ENCODE results near the gene ZBED1. TPM values are rescaled to one million over a fixed set of nuclear protein-coding genes. Genes with fewer than 3 reads are reported as not detected.

ZBED1 gene
- total and polyA plus RNA-seq, 7 experiments from 2014 or later: 23.7 to 44.3 (median 29.0) TPM

DNA sequence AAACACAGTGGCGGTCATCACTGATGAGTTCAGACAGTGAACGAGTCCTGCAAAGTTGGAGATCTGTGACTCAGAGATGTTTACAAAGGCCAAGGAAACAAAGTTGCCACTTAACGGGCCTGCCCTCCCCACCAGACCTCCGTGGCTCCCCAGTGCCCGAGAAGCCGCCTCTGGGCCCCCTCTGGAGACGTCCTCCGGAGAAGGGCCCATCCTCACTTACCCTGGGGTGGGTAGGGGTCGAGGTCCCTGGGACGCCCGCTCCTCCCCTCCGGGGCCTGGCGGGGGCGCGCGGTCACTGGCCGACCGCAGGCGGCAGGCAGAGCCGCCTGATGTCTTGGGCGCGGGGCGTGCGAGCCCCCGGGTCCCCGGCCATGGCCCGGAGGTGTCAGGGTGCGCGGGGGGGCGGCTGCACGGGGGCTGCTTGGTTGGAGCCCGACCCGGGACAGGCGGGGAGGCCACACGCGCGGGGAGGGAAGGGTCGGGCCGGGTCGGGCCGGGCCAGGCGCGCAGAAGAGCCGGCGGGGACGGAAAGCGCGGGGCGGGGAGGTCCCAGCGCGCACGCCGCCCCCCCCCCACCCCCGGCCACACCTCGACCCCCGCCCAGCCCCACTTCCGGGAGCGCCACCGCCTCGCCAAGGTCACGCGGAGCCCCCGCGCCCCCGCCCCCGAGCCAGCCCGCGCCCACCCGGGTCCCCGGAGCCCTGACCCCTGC lies 529 bp downstream of the ZBED1 start:
- ChIA-PET POLR2A (no interaction called here), CTCF (no interaction called here)
- Mint-ChIP-seq H3K27ac (peak overlapping the region; percentile 81 to 94 (median 88)), H3K9me3 (no peaks in the 10 kb centered on the region), H3K4me3 (peak overlapping the region; percentile 75 to 90 (median 89)), H3K36me3 (peaks cover 0 to 4% (median 0%) of the 10 kb centered on the region in 5 donors), H3K4me1 (peaks cover 15 to 39% (median 30%) of the 10 kb centered on the region in 7 donors), H3K27me3 (no peaks in the 10 kb centered on the region)
- intact Hi-C loops (cut with micrococcal nuclease): loop anchor here (1.0 to 5.0 kb wide), 6 partner anchors 107 to 1047 kb away; no protein-coding TSS in a partner anchor
- Histone ChIP-seq H3K4me1 (ENCODE audit: control insufficient read depth in 2 of 2, insufficient read depth in 2 of 2, low read length in 2 of 2) (peaks cover 0 to 10% of the 10 kb centered on the region in 2 donors), H3K36me3 (ENCODE audit: control insufficient read depth in 2 of 3, insufficient read depth in 3 of 3, low read length in 3 of 3) (peaks cover 0 to 7% (median 0%) of the 10 kb centered on the region in 3 experiments), H3K27ac (ENCODE audit: low read depth, low read length) (peak overlapping the region; percentile 77), H3K27me3 (ENCODE audit: control insufficient read depth in 2 of 2, insufficient read depth in 2 of 2, low read length in 2 of 2) (no peaks in the 10 kb centered on the region), H3K4me3 (ENCODE audit: low read length) (peak overlapping the region; percentile 65), H3K9me3 (ENCODE audit: control insufficient read depth in 2 of 3, low read length in 3 of 3) (no peaks in the 10 kb centered on the region)
- ATAC-seq (peak; percentile 52), DNase-seq (peak in 7 of 9 donors; percentile 13 to 57 (median 25))

- H3K4me1 ChIP-seq (ENCODE audit: control insufficient read depth in 2 of 2, insufficient read depth in 2 of 2, low read length in 2 of 2): peaks cover 0 to 10% of the 10 kb centered on the region in 2 donors
- ChIA-PET POLR2A (no interaction called here), CTCF (no interaction called here)
- Mint-ChIP-seq H3K27me3 (no peaks in the 10 kb centered on the region), H3K4me3 (peak overlapping the region; percentile 75 to 90 (median 89)), H3K27ac (peak overlapping the region; percentile 81 to 94 (median 88)), H3K36me3 (peaks cover 0 to 4% (median 0%) of the 10 kb centered on the region in 5 donors), H3K9me3 (no peaks in the 10 kb centered on the region), H3K4me1 (peaks cover 15 to 39% (median 30%) of the 10 kb centered on the region in 7 donors)
- H3K9me3 ChIP-seq (ENCODE audit: control insufficient read depth in 2 of 3, low read length in 3 of 3): no peaks in the 10 kb centered on the region
- H3K36me3 ChIP-seq (ENCODE audit: control insufficient read depth in 2 of 3, insufficient read depth in 3 of 3, low read length in 3 of 3): peaks cover 0 to 7% (median 0%) of the 10 kb centered on the region in 3 experiments
- DNase-seq (no peak), ATAC-seq (no peak)
- intact Hi-C loops (cut with micrococcal nuclease): loop anchor here in 1 of 2 donors (5.0 kb wide), 1 partner anchor 1047 kb away; the partner anchor contains the start of gene ASMTL
- peak overlapping the region; percentile 65 for H3K4me3 ChIP-seq (ENCODE audit: low read length)
- H3K27me3 ChIP-seq (ENCODE audit: control insufficient read depth in 2 of 2, insufficient read depth in 2 of 2, low read length in 2 of 2): no peaks in the 10 kb centered on the region
- H3K27ac ChIP-seq (ENCODE audit: low read depth, low read length): peak overlapping the region; percentile 77
Measured at GRCh38 chrX:2499507-2499906, 1.3 kb downstream of the ZBED1 start.

DNA sequence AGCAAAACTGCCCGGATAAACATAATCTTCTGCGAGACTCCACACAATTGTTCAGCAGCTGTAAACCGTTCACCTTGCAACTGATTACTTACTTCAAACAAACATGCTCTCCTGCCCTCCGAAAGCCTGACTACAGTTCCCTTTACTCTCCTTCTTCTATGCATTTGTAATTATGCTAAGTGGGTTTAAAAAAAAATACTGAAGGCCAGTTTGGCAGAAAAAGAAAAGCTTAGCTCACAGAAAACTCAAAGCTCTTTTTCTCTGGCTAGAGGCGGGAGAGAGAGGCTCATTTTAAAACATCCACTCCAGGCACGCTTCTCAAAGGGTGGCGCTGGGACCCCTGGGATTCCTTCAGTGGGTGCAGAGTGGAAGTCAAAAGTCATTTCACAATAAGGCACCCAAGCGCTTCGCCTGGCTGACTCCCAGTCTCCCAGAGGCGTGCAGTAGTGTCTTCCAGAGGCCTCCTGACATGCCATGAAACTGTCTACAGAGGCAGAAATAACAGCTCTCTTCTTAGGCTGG lies 1.9 kb downstream of the ZBED1 start:
- H3K9me3 Mint-ChIP-seq: no peaks in the 10 kb centered on the region
- Histone ChIP-seq H3K9me3 (ENCODE audit: control insufficient read depth in 2 of 3, low read length in 3 of 3) (no peaks in the 10 kb centered on the region), H3K27ac (ENCODE audit: low read depth, low read length) (peak overlapping the region; percentile 77), H3K27me3 (ENCODE audit: control insufficient read depth in 2 of 2, insufficient read depth in 2 of 2, low read length in 2 of 2) (no peaks in the 10 kb centered on the region), H3K4me1 (ENCODE audit: control insufficient read depth in 2 of 2, insufficient read depth in 2 of 2, low read length in 2 of 2) (peaks cover 0 to 10% of the 10 kb centered on the region in 2 donors), H3K36me3 (ENCODE audit: control insufficient read depth in 2 of 3, insufficient read depth in 3 of 3, low read length in 3 of 3) (peaks cover 0 to 7% (median 0%) of the 10 kb centered on the region in 3 experiments), H3K4me3 (ENCODE audit: low read length) (no peak overlapping the region)
- peak overlapping the region; percentile 75 to 90 (median 89) for H3K4me3 Mint-ChIP-seq
- peak overlapping the region; percentile 41 to 94 (median 88) for H3K27ac Mint-ChIP-seq
- no peak for ATAC-seq
- H3K36me3 Mint-ChIP-seq: peaks cover 0 to 4% (median 0%) of the 10 kb centered on the region in 5 donors
- peaks cover 15 to 39% (median 30%) of the 10 kb centered on the region in 7 donors for H3K4me1 Mint-ChIP-seq
- intact Hi-C loops (cut with micrococcal nuclease): loop anchor here in 1 of 2 donors (5.0 kb wide), 1 partner anchor 1047 kb away; the partner anchor contains the start of gene ASMTL
- no peak for DNase-seq
- H3K27me3 Mint-ChIP-seq: no peaks in the 10 kb centered on the region
- POLR2A ChIA-PET: no interaction called here
- CTCF ChIA-PET: no interaction called here

GRCh38 chrX:2497961-2498780 lies 2.6 kb downstream of the ZBED1 start:
- no peaks in the 10 kb centered on the region for H3K27me3 Mint-ChIP-seq
- peak overlapping the region; percentile 30 to 94 (median 88) for H3K27ac Mint-ChIP-seq
- intact Hi-C loops (cut with micrococcal nuclease): loop anchor here in 1 of 2 donors (5.0 kb wide), 1 partner anchor 1046 kb away; the partner anchor contains the start of gene ASMTL
- ATAC-seq (no peak), DNase-seq (no peak)
- Histone ChIP-seq H3K36me3 (ENCODE audit: control insufficient read depth in 2 of 3, insufficient read depth in 3 of 3, low read length in 3 of 3) (peaks cover 0 to 7% (median 0%) of the 10 kb centered on the region in 3 experiments), H3K4me3 (ENCODE audit: low read length) (no peak overlapping the region), H3K27me3 (ENCODE audit: control insufficient read depth in 2 of 2, insufficient read depth in 2 of 2, low read length in 2 of 2) (no peaks in the 10 kb centered on the region), H3K9me3 (ENCODE audit: control insufficient read depth in 2 of 3, low read length in 3 of 3) (no peaks in the 10 kb centered on the region), H3K4me1 (ENCODE audit: control insufficient read depth in 2 of 2, insufficient read depth in 2 of 2, low read length in 2 of 2) (peaks cover 0 to 10% of the 10 kb centered on the region in 2 donors), H3K27ac (ENCODE audit: low read depth, low read length) (peak overlapping the region; percentile 16)
- H3K36me3 Mint-ChIP-seq: peaks cover 0 to 4% (median 0%) of the 10 kb centered on the region in 5 donors
- ChIA-PET POLR2A (no interaction called here), CTCF (no interaction called here)
- peaks cover 15 to 39% (median 30%) of the 10 kb centered on the region in 7 donors for H3K4me1 Mint-ChIP-seq
- H3K4me3 Mint-ChIP-seq: peak overlapping the region in 9 of 10 donors; percentile 34 to 90 (median 78)
- no peaks in the 10 kb centered on the region for H3K9me3 Mint-ChIP-seq

DNA sequence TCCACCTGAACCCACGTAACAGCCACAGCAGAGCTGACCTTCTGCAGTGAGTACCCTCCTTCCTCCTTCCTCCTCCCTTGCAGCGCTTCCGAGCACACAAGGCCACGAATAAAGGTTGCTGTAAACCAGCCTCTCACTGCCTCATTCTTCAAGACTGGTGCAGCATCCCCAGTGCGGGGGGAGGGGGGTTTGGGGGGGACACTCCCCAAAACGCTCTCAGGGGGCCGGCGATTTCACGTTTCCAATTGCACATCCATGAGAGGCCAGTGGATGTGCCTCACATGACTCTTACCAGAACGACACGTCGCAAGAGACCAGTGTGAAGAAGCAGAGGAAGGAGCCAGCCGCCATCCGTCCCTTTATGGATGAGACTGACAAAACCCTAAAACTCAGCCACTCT lies 5.2 kb downstream of the ZBED1 start:
- H3K4me1 Mint-ChIP-seq: peaks cover 22 to 37% (median 32%) of the 10 kb centered on the region in 7 donors
- DNase-seq (no peak), ATAC-seq (no peak)
- POLR2A ChIA-PET: no interaction called here
- peak overlapping the region in 2 of 9 donors; percentile 32 to 60 for H3K27ac Mint-ChIP-seq
- CTCF ChIA-PET: no interaction called here
- H3K27me3 Mint-ChIP-seq: no peaks in the 10 kb centered on the region
- H3K9me3 Mint-ChIP-seq: no peaks in the 10 kb centered on the region
- no peaks in the 10 kb centered on the region for H3K27me3 ChIP-seq (ENCODE audit: control insufficient read depth in 2 of 2, insufficient read depth in 2 of 2, low read length in 2 of 2)
- intact Hi-C loops (cut with micrococcal nuclease): loop anchor here in 1 of 2 donors (5.0 kb wide), 1 partner anchor 1043 kb away; the partner anchor contains the start of gene ASMTL
- H3K36me3 Mint-ChIP-seq: peaks cover 0 to 17% (median 4%) of the 10 kb centered on the region in 5 donors
- H3K27ac ChIP-seq (ENCODE audit: low read depth, low read length): no peak overlapping the region
- peaks cover 0 to 15% (median 0%) of the 10 kb centered on the region in 3 experiments for H3K36me3 ChIP-seq (ENCODE audit: control insufficient read depth in 2 of 3, insufficient read depth in 3 of 3, low read length in 3 of 3)
- no peak overlapping the region for H3K4me3 ChIP-seq (ENCODE audit: low read length)
- peaks cover 0 to 10% of the 10 kb centered on the region in 2 donors for H3K4me1 ChIP-seq (ENCODE audit: control insufficient read depth in 2 of 2, insufficient read depth in 2 of 2, low read length in 2 of 2)
- H3K9me3 ChIP-seq (ENCODE audit: control insufficient read depth in 2 of 3, low read length in 3 of 3): no peaks in the 10 kb centered on the region
- peak overlapping the region in 1 of 10 donors; percentile 7 for H3K4me3 Mint-ChIP-seq

- H3K9me3 Mint-ChIP-seq: peaks cover 0 to 1% (median 0%) of the 10 kb centered on the region in 11 donors
- ChIA-PET CTCF (no interaction called here), POLR2A (no interaction called here)
- DNase-seq (no peak), ATAC-seq (no peak)
- H3K27ac Mint-ChIP-seq: peak overlapping the region in 1 of 9 donors; percentile 39
- H3K4me1 ChIP-seq (ENCODE audit: control insufficient read depth in 2 of 2, insufficient read depth in 2 of 2, low read length in 2 of 2): no peaks in the 10 kb centered on the region
- H3K36me3 Mint-ChIP-seq: peaks cover 0 to 38% (median 7%) of the 10 kb centered on the region in 5 donors
- intact Hi-C loops (cut with micrococcal nuclease): no loop called here
- peaks cover 0 to 44% (median 0%) of the 10 kb centered on the region in 3 experiments for H3K36me3 ChIP-seq (ENCODE audit: control insufficient read depth in 2 of 3, insufficient read depth in 3 of 3, low read length in 3 of 3)
- H3K27me3 ChIP-seq (ENCODE audit: control insufficient read depth in 2 of 2, insufficient read depth in 2 of 2, low read length in 2 of 2): no peaks in the 10 kb centered on the region
- H3K4me1 Mint-ChIP-seq: peaks cover 7 to 15% (median 11%) of the 10 kb centered on the region in 7 donors
- no peak overlapping the region for H3K4me3 Mint-ChIP-seq
- H3K27ac ChIP-seq (ENCODE audit: low read depth, low read length): no peak overlapping the region
- H3K9me3 ChIP-seq (ENCODE audit: control insufficient read depth in 2 of 3, low read length in 3 of 3): no peaks in the 10 kb centered on the region
- H3K27me3 Mint-ChIP-seq: no peaks in the 10 kb centered on the region
- no peak overlapping the region for H3K4me3 ChIP-seq (ENCODE audit: low read length)
Measured at GRCh38 chrX:2492531-2493218, 8.1 kb downstream of the ZBED1 start.
